ENCODE data around the gene CDC42BPB.
A peak's percentile ranks its signal among the peaks of the same experiment; 100 is the strongest.

Gene CDC42BPB

GRCh38 chr14:103016594-103016993 lies 40.8 kb downstream of the CDC42BPB start:
- DNase-seq, result no peak

- DNase-seq, result no peak
These were observed 41.3 kb downstream of the CDC42BPB start for GRCh38 chr14:103016071-103016470.

GRCh38 chr14:103015426-103015825 lies 41.9 kb downstream of the CDC42BPB start:
- DNase-seq, result no peak

- peak; percentile 70 for DNase-seq
These were observed 42.7 kb downstream of the CDC42BPB start for GRCh38 chr14:103014466-103015228.

GRCh38 chr14:103013028-103013427 lies 44.3 kb downstream of the CDC42BPB start:
- DNase-seq, result no peak

- no peak for DNase-seq
These were observed 47.8 kb downstream of the CDC42BPB start for GRCh38 chr14:103009559-103009958.

- DNase-seq, result peak; percentile 61
These were observed 48.5 kb downstream of the CDC42BPB start for GRCh38 chr14:103008768-103009357.

- no peak for DNase-seq
These were observed 49.2 kb downstream of the CDC42BPB start for GRCh38 chr14:103008126-103008525.

- no peak for DNase-seq
These were observed 49.8 kb downstream of the CDC42BPB start for GRCh38 chr14:103007555-103007954.

GRCh38 chr14:103006991-103007520 lies 50.3 kb downstream of the CDC42BPB start:
- no peak for DNase-seq

GRCh38 chr14:103006106-103006505 lies 51.2 kb downstream of the CDC42BPB start:
- no peak for DNase-seq

GRCh38 chr14:103003850-103004249 lies 53.5 kb downstream of the CDC42BPB start:
- no peak for DNase-seq

GRCh38 chr14:103003351-103003615 lies 54.1 kb downstream of the CDC42BPB start:
- DNase-seq, result no peak

- DNase-seq, result no peak
These were observed 54.6 kb downstream of the CDC42BPB start for GRCh38 chr14:103002578-103003350.

GRCh38 chr14:103001651-103002396 lies 55.5 kb downstream of the CDC42BPB start:
- DNase-seq, result no peak

- DNase-seq, result no peak
These were observed 56.1 kb downstream of the CDC42BPB start for GRCh38 chr14:103001226-103001625.

GRCh38 chr14:103000291-103000921 lies 56.9 kb downstream of the CDC42BPB start:
- no peak for DNase-seq

- peak; percentile 18 for DNase-seq
These were observed 58.0 kb downstream of the CDC42BPB start for GRCh38 chr14:102999227-102999895.

GRCh38 chr14:102998393-102998792 lies 59.0 kb downstream of the CDC42BPB start:
- DNase-seq, result peak; percentile 8

GRCh38 chr14:102996941-102997340 lies 60.4 kb downstream of the CDC42BPB start:
- no peak for DNase-seq

GRCh38 chr14:102994689-102995088 lies 62.7 kb downstream of the CDC42BPB start:
- no peak for DNase-seq

GRCh38 chr14:102993523-102993922 lies 63.8 kb downstream of the CDC42BPB start:
- DNase-seq, result peak; percentile 13

Measured in fibroblast of skin of abdomen (primary cell).